Measurements from ENCODE around the gene ZNF22. TPM values are rescaled to one million over a fixed set of nuclear protein-coding genes. Genes with fewer than 3 reads are reported as not detected.
A peak's percentile ranks its signal among the peaks of the same experiment; 100 is the strongest.

ZNF22 gene
- total RNA-seq, 4 donors from 2014 or later: 23.4 to 30.2 (median 26.0) TPM

DNA sequence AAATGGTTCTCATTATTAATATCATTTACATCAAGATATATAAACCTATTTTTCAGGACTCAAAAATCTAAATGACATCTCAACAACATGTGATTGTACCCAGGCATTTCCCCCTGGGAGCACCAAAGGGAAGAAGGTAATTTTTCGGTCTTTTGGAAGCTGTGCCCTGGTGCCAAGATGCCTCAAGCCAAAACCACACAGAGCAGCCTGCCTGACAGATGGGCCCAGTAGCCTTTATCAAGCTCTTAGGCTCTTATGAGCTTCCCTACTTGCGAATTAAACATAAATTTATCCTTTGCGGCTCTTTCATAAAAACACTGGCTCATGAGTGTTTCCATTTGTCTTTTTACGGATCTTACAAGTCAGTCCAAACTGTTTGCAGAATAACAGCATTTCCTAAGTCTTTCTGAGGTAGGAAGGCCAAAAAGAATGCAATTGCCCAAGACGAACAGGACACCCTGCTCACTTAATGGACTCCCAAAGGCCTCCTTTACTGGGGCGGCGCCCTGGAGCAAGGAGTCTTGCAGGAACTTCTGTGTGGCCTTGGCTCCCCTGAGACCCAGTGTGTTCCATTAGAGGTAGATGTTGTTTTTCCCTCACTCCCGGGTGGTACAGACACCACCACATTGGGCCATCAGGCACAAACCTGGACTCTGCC lies 45.2 kb upstream of the ZNF22 start:
- H3K9me3 ChIP-seq: no peaks in the 10 kb centered on the region
- peaks cover 0 to 25% (median 0%) of the 10 kb centered on the region in 3 donors for H3K36me3 ChIP-seq
- H3K4me1 ChIP-seq: peaks cover 0 to 82% (median 31%) of the 10 kb centered on the region in 4 donors
- peak; percentile 86 to 87 for DNase-seq (ENCODE audit: low spot score in 2 of 2)
- H3K27me3 ChIP-seq: no peaks in the 10 kb centered on the region
- WGBS, 2 donors: 75 to 81% methylated on average over 8 of the region's 8 CpGs
- H3K27ac ChIP-seq: peak overlapping the region; percentile 6 to 95 (median 63)
- TF ChIP-seq POLR2A (IDR thresholded peaks at IDR 0.05): no peak
- TF ChIP-seq, protein P1, sequence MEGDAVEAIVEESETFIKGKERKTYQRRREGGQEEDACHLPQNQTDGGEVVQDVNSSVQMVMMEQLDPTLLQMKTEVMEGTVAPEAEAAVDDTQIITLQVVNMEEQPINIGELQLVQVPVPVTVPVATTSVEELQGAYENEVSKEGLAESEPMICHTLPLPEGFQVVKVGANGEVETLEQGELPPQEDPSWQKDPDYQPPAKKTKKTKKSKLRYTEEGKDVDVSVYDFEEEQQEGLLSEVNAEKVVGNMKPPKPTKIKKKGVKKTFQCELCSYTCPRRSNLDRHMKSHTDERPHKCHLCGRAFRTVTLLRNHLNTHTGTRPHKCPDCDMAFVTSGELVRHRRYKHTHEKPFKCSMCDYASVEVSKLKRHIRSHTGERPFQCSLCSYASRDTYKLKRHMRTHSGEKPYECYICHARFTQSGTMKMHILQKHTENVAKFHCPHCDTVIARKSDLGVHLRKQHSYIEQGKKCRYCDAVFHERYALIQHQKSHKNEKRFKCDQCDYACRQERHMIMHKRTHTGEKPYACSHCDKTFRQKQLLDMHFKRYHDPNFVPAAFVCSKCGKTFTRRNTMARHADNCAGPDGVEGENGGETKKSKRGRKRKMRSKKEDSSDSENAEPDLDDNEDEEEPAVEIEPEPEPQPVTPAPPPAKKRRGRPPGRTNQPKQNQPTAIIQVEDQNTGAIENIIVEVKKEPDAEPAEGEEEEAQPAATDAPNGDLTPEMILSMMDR (IDR thresholded peaks at IDR 0.05): no peak
- peak; percentile 29 to 89 for TF ChIP-seq EP300 (IDR thresholded peaks at IDR 0.05)
- H3K4me3 ChIP-seq: no peak overlapping the region

DNA sequence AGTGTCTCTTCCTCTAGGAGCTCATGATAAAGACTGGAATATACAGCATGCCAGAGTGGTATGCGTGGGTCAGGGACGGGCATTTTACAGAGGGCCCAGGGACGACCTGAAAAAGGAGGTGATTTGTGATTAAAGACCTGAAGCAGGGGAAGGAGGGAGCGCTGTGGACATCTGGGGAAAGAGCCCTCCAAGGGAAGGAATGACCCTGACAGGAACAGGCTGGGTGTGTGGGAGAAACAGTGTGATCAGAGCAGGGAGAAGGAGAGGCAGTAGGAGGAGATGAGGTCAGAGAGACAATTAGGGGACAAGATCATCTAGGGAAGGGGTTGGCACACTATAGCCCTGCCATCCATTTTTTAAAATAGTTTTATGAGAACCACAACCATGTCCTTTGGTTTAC lies 44.5 kb upstream of the ZNF22 start:
- Histone ChIP-seq H3K36me3 (peaks cover 0 to 25% (median 0%) of the 10 kb centered on the region in 3 donors), H3K27me3 (no peaks in the 10 kb centered on the region), H3K4me3 (no peak overlapping the region), H3K4me1 (peaks cover 0 to 77% (median 32%) of the 10 kb centered on the region in 4 donors), H3K9me3 (no peaks in the 10 kb centered on the region), H3K27ac (peak overlapping the region; percentile 10 to 95 (median 76))
- peak; percentile 9 to 11 for DNase-seq (ENCODE audit: low spot score in 2 of 2)
- TF ChIP-seq POLR2A (IDR thresholded peaks at IDR 0.05): no peak
- TF ChIP-seq EP300 (IDR thresholded peaks at IDR 0.05): no peak
- TF ChIP-seq, protein P1 (IDR thresholded peaks at IDR 0.05): no peak
- 88 to 90% methylated on average over 4 of the region's 4 CpGs for WGBS, 2 donors

DNA sequence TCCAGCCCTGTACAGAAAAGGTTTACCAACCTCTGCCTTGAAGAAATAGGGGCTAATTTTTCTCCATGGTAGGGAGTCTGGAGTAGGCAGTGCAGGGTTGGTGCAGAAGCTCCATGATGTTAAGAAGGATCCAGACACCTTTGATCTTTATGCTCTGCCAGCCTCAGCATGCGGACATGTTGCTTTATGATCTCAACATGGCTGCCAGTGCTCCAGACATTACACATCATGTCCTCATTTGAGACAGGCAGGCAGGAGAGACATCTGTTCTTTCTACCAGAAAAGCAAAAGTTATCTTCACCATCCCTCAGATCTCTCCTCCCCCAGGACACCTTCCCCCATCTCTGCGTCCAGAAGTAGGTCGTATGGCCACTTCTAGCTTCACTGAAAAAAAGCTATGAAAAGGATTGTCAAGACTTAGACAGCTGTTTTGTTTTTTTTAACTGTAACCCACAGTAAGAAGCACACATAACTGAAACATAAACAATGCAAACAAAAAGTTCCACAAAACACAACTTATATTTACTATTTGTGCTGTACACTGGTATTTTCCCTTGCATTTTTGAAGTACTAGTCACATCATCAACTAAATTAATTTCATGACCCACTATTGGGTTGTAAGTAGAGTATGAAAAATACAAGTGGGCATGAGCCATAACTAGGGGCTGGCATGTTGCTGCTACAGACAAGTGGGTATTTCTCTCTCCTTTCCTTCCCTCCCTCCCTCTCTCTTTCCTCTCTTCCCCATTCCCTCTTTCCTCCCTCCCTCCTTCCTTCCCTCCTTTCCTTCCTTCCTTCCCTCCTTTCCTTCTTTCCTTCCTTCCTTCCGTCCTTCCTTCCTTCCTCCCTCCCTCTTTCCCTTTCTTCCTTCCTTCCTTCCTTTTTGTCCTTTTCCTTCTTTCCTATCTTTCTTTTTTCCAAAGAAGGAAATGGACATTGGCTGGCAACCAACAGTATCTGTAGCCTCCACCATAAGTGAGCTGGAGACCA lies 43.7 kb upstream of the ZNF22 start:
- H3K4me3 ChIP-seq: peak overlapping the region in 1 of 4 donors; percentile 5
- peaks cover 0 to 75% (median 30%) of the 10 kb centered on the region in 4 donors for H3K4me1 ChIP-seq

DNA sequence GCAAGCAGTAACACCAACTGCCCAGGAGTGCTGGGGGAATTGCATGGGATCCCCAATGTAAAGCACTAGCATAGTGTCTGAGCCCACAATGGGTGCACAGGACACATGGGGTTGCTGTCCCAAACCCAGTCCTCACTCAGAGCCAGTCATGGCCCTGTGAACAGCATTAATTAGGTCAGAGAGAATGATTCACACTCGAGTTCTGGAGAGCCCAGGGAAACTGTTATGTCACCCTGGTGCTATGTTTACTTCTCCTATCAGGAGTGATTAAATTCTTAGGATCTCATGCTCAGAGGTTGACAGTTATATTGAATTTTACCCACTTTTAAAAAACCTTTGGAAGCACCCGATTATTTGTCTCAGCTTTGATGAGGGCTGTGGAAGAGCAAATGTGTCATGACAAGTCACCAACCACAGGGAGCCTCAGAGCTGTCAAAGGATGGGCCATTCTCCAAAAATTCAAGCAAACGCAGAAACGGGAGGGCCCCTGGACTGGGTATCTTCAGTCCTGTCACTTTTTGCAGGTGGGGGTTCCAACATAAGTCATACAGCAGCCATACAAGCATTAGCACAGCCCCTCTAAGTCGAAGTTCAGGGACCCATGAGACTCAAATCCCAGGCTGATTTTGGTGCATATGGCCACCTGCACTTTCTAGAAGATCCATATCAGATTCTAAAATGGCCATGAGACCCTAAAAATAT lies 42.4 kb upstream of the ZNF22 start:
- Histone ChIP-seq H3K9me3 (no peaks in the 10 kb centered on the region), H3K27ac (peak overlapping the region; percentile 79 to 95 (median 91)), H3K4me3 (peak overlapping the region; percentile 66 to 83 (median 74)), H3K4me1 (peaks cover 0 to 75% (median 27%) of the 10 kb centered on the region in 4 donors), H3K36me3 (peaks cover 0 to 25% (median 0%) of the 10 kb centered on the region in 3 donors), H3K27me3 (no peaks in the 10 kb centered on the region)
- TF ChIP-seq, protein P1 (IDR thresholded peaks at IDR 0.05): no peak
- TF ChIP-seq POLR2A (IDR thresholded peaks at IDR 0.05) (peak in 1 of 2 donors; percentile 11), EP300 (IDR thresholded peaks at IDR 0.05) (peak in 1 of 2 donors; percentile 57)
- peak in 1 of 2 donors; percentile 12 for DNase-seq (ENCODE audit: low spot score in 2 of 2)
- WGBS, 2 donors: 28 to 33% methylated on average over 5 of the region's 5 CpGs

More for the DNA sequence above, 43.7 kb upstream of the ZNF22 start:
- H3K36me3 ChIP-seq: peaks cover 0 to 25% (median 0%) of the 10 kb centered on the region in 3 donors
- TF ChIP-seq, protein P1 (IDR thresholded peaks at IDR 0.05): no peak
- TF ChIP-seq POLR2A (IDR thresholded peaks at IDR 0.05) (no peak), EP300 (IDR thresholded peaks at IDR 0.05) (no peak)
- H3K27ac ChIP-seq: peak overlapping the region; percentile 79 to 95 (median 91)
- no peak for DNase-seq (ENCODE audit: low spot score in 2 of 2)
- WGBS, 2 donors: 87 to 88% methylated on average over 4 of the region's 4 CpGs
- no peaks in the 10 kb centered on the region for H3K9me3 ChIP-seq
- H3K27me3 ChIP-seq: no peaks in the 10 kb centered on the region
